ENCODE measurements around the gene ITGA2B. TPM values are rescaled to one million over a fixed set of nuclear protein-coding genes. Genes with fewer than 3 reads are reported as not detected.

Gene ITGA2B
- total and polyA plus RNA-seq, 10 of the 15 experiments (the other 5 are each of a cell fraction or from before 2014, with no cell fraction given): 0.04 to 0.51 (median 0.21) TPM; not detected in 1

GRCh38 chr17:44409309-44410028, 20.0 kb upstream of the ITGA2B start:
- Histone ChIP-seq H3K27me3 (replicated peaks in 1 of 2; ENCODE audit: control insufficient read depth in 2 of 2, insufficient read depth in 2 of 2, low read length in 1 of 2) (no peaks in the 10 kb centered on the region), H3K4me2 (ENCODE audit: control insufficient read depth, insufficient read depth) (no peak overlapping the region), H3K36me3 (ENCODE audit: control insufficient read depth in 2 of 2, insufficient read depth in 2 of 2, low read length in 1 of 2) (0 out of 4 replicates have a peak, but pooled peaks cover 0 to 3% of the 10 kb centered on the region in 2 experiments), H4K20me1 (ENCODE audit: control insufficient read depth, insufficient read depth) (no peaks in the 10 kb centered on the region), H3K4me1 (ENCODE audit: control insufficient read depth, insufficient read depth, low read length) (peaks cover 16% of the 10 kb centered on the region), H3K79me2 (ENCODE audit: control insufficient read depth, insufficient read depth, low read length) (no peaks in the 10 kb centered on the region), H3K9me3 (replicated peaks; ENCODE audit: control insufficient read depth, insufficient read depth, low read length) (no peaks in the 10 kb centered on the region; the same call in 1 of the 3 replicates), H3K27ac (ENCODE audit: control insufficient read depth, insufficient read depth) (peak overlapping the region; percentile 3; the same call in 1 of the 2 replicates), H3K9ac (ENCODE audit: control insufficient read depth, insufficient read depth, low read length) (no peak overlapping the region), H3K4me3 (no peak overlapping the region), H2AFZ (ENCODE audit: control insufficient read depth, low read depth, low read length) (no peak overlapping the region)
- FAIRE-seq (peak; percentile 93), DNase-seq (ENCODE audit: low read depth, low spot score) (no peak), ATAC-seq (peak; percentile 38)
- ChIA-PET RAD21 (ENCODE audit: unreplicated experiment) (no interaction called here), CTCF (interaction anchor here (0.5 kb wide), 1 partner anchor 158 kb away, joined by 5 read pairs; no protein-coding TSS in a partner anchor), SMC1A (ENCODE audit: uncharacterized antibody, unreplicated experiment) (interaction anchor here (1.0 to 1.8 kb wide), 2 partner anchors 9 to 114 kb away, joined by 4 read pairs; no protein-coding TSS in a partner anchor), POLR2A (no interaction called here)
- BruUV-seq (replicated peaks): no TSS peak
- TF ChIP-seq IRF5 (IDR thresholded peaks at IDR 0.05; ENCODE audit: borderline replicate concordance) (no peak), SIN3A (IDR thresholded peaks at IDR 0.05; ENCODE audit: low read depth, low read length) (no peak), JUNB (IDR thresholded peaks at IDR 0.05) (no peak)
- TF ChIP-seq, protein P1, sequence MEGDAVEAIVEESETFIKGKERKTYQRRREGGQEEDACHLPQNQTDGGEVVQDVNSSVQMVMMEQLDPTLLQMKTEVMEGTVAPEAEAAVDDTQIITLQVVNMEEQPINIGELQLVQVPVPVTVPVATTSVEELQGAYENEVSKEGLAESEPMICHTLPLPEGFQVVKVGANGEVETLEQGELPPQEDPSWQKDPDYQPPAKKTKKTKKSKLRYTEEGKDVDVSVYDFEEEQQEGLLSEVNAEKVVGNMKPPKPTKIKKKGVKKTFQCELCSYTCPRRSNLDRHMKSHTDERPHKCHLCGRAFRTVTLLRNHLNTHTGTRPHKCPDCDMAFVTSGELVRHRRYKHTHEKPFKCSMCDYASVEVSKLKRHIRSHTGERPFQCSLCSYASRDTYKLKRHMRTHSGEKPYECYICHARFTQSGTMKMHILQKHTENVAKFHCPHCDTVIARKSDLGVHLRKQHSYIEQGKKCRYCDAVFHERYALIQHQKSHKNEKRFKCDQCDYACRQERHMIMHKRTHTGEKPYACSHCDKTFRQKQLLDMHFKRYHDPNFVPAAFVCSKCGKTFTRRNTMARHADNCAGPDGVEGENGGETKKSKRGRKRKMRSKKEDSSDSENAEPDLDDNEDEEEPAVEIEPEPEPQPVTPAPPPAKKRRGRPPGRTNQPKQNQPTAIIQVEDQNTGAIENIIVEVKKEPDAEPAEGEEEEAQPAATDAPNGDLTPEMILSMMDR (IDR thresholded peaks at IDR 0.05 in 2 of 3, conservative IDR thresholded peaks at IDR 0.05 in 1 of 3; ENCODE audit: control insufficient read depth in 2 of 3, extremely low read depth in 1 of 3, insufficient read depth in 1 of 3, low read depth in 3 of 3, low read length in 3 of 3): peak in 2 of 3 experiments; percentile 19 to 29; a peak in 2 of 6 replicates
- TF ChIP-seq, protein P2, sequence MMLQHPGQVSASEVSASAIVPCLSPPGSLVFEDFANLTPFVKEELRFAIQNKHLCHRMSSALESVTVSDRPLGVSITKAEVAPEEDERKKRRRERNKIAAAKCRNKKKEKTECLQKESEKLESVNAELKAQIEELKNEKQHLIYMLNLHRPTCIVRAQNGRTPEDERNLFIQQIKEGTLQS (IDR thresholded peaks at IDR 0.05; ENCODE audit: borderline replicate concordance, extremely low read depth, low read depth, low read length): no peak
- intact Hi-C loops (cut with micrococcal nuclease; ENCODE audit: unreplicated experiment) (no loop called here), in situ Hi-C loops (cut with MboI) (no loop called here)
- 75% methylated on average over 7 of the region's 7 CpGs for WGBS (ENCODE audit: insufficient coverage, insufficient replicate concordance, low lambda C conversion rate, missing lambda C conversion rate)

Data from GM12878 (cell line).